ENCODE data around the gene PSMB3. TPM values are rescaled to one million over a fixed set of nuclear protein-coding genes. Genes with fewer than 3 reads are reported as not detected.
A peak's percentile ranks its signal among the peaks of the same experiment; 100 is the strongest.
"Not testable (repeated sequence)": the region's sequence is repeated elsewhere in the genome, so short reads cannot be mapped to it uniquely, and the experiment has no call there.

PSMB3 gene
- total RNA-seq, 1 donor from 2014 or later: 175 TPM

DNA sequence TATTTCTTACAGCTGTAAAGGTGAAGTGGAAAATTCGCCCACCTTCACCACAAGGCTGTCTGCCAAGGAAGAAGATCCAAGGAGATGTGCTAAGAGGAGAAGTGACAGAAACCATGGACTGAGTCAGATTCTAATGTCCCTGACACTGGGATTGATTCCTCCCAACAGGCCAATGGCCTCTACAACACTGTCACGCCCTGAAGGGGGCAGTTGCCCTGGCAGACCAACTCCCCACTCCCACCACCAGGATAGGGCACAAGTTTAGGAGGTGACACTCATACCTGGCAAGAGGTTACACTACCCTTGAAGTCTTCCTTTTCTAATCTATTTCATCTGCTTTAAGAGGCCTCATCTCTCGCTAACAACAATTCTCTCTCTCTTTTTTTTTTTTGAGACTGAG, 30.7 kb downstream of the PSMB3 start:
- Mint-ChIP-seq H3K4me1 (ENCODE audit: unreplicated experiment) (peaks cover 10% of the 10 kb centered on the region), H3K4me3 (ENCODE audit: unreplicated experiment) (no peak overlapping the region), H3K36me3 (ENCODE audit: low read depth, unreplicated experiment) (peaks cover 43% of the 10 kb centered on the region), H3K9me3 (ENCODE audit: unreplicated experiment) (no peaks in the 10 kb centered on the region), H3K27ac (ENCODE audit: unreplicated experiment) (no peak overlapping the region), H3K27me3 (ENCODE audit: unreplicated experiment) (peaks cover 4% of the 10 kb centered on the region)
- TF ChIP-seq, protein P1, sequence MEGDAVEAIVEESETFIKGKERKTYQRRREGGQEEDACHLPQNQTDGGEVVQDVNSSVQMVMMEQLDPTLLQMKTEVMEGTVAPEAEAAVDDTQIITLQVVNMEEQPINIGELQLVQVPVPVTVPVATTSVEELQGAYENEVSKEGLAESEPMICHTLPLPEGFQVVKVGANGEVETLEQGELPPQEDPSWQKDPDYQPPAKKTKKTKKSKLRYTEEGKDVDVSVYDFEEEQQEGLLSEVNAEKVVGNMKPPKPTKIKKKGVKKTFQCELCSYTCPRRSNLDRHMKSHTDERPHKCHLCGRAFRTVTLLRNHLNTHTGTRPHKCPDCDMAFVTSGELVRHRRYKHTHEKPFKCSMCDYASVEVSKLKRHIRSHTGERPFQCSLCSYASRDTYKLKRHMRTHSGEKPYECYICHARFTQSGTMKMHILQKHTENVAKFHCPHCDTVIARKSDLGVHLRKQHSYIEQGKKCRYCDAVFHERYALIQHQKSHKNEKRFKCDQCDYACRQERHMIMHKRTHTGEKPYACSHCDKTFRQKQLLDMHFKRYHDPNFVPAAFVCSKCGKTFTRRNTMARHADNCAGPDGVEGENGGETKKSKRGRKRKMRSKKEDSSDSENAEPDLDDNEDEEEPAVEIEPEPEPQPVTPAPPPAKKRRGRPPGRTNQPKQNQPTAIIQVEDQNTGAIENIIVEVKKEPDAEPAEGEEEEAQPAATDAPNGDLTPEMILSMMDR (IDR thresholded peaks at IDR 0.05; ENCODE audit: unreplicated experiment): no peak
- DNase-seq (ENCODE audit: low spot score): no peak

DNA sequence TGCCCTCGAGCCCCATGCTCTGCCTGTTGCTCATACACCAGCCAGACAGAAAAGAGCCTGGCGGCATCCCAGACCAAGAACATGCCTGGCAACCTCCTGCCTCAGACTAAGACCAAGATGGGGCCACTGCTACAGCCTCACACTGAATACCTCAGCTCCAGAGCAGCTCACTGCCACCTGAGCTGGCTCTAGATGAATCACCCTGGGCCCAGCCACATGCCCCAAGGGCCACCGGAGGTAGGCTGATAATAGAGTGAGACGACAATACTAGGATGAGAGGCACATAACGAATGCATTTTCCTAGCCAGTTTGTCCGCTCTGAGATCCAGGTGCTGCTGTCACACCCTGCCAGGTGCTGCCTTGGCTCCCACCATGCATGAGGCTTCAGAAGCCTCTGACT, 33.8 kb downstream of the PSMB3 start:
- TF ChIP-seq, protein P1 (IDR thresholded peaks at IDR 0.05; ENCODE audit: unreplicated experiment): no peak
- H3K4me1 Mint-ChIP-seq (ENCODE audit: unreplicated experiment): peaks cover 31% of the 10 kb centered on the region
- no peak overlapping the region for H3K27ac Mint-ChIP-seq (ENCODE audit: unreplicated experiment)
- no peak for DNase-seq (ENCODE audit: low spot score)
- no peaks in the 10 kb centered on the region for H3K27me3 Mint-ChIP-seq (ENCODE audit: unreplicated experiment)
- H3K9me3 Mint-ChIP-seq (ENCODE audit: unreplicated experiment): no peaks in the 10 kb centered on the region
- H3K36me3 Mint-ChIP-seq (ENCODE audit: low read depth, unreplicated experiment): peaks cover 15% of the 10 kb centered on the region
- H3K4me3 Mint-ChIP-seq (ENCODE audit: unreplicated experiment): no peak overlapping the region

DNA sequence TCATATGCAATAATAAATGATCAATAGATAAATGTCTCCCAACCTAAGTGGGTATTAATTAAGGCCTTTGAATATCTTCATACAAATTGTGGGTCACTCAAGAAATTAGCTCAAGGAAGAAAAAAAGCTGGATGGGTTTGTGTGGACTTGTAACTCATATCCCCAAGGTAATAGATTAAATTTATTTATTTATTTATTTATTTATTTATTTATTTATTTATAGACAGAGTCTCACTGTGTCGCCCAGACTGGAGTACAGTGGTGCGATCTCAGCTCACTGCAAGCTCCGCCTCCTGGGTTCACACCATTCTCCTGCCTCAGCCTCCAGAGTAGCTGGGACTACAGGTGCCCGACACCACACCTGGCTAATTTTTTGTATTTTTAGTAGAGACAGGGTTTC, 35.5 kb downstream of the PSMB3 start:
- H3K27ac Mint-ChIP-seq (ENCODE audit: unreplicated experiment); H3K4me3 Mint-ChIP-seq (ENCODE audit: unreplicated experiment); H3K9me3 Mint-ChIP-seq (ENCODE audit: unreplicated experiment); DNase-seq (ENCODE audit: low spot score); H3K27me3 Mint-ChIP-seq (ENCODE audit: unreplicated experiment): not testable (repeated sequence)
- H3K4me1 Mint-ChIP-seq (ENCODE audit: unreplicated experiment): peaks cover 34% of the 10 kb centered on the region
- H3K36me3 Mint-ChIP-seq (ENCODE audit: low read depth, unreplicated experiment): peaks cover 15% of the 10 kb centered on the region

DNA sequence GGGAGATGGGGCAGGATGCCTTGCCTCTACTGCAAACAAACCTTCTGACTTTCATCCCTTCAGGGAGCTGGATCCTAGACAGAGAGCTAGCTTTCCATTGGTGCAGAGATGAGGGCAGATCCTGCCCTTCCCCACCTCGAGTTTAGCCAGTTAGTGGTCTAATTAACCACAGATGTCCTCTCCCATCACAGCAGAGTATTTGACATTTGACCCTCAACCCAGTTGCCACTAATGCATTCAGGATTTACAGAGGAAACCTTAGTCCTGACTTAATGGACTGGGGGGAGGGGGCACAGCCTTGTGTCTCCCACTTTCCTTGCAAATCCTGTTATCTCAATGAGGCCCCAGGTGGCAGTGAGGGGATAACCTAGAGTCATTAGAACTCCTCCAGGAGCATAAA, 36.6 kb downstream of the PSMB3 start:
- Mint-ChIP-seq H3K4me3 (ENCODE audit: unreplicated experiment) (peak overlapping the region; percentile 47), H3K4me1 (ENCODE audit: unreplicated experiment) (peaks cover 34% of the 10 kb centered on the region), H3K27ac (ENCODE audit: unreplicated experiment) (peak overlapping the region; percentile 93), H3K27me3 (ENCODE audit: unreplicated experiment) (no peaks in the 10 kb centered on the region), H3K9me3 (ENCODE audit: unreplicated experiment) (no peaks in the 10 kb centered on the region), H3K36me3 (ENCODE audit: low read depth, unreplicated experiment) (peaks cover 15% of the 10 kb centered on the region)
- DNase-seq (ENCODE audit: low spot score): no peak
- TF ChIP-seq, protein P1 (IDR thresholded peaks at IDR 0.05; ENCODE audit: unreplicated experiment): no peak

DNA sequence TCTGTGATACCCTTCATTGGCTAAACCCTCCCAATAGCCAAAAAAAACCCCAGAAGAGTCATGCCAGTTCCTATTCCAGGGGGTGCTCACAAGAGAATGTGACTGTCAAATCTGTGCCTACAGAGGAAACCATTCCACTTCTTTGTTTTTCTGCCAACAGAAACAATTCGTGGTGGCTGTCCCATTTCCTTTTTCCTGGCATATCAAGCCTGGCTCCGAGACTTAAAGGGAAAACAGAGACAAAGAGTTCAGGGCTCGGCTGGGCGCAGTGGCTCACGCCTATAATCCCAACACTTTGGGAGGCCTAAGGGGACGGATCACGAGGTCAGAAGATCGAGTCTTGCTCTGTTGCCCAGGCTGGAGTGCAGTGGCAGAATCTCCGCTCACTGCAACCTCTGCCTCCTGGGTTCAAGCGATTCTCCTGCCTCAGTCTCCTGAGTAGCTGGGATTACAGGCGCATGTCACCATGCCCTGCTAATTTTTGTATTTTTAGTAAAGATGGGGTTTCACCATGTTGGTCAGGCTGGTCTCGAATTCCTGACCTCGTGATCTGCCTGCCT, 37.7 kb downstream of the PSMB3 start:
- H3K36me3 Mint-ChIP-seq (ENCODE audit: low read depth, unreplicated experiment); H3K27me3 Mint-ChIP-seq (ENCODE audit: unreplicated experiment); H3K9me3 Mint-ChIP-seq (ENCODE audit: unreplicated experiment): not testable (repeated sequence)
- DNase-seq (ENCODE audit: low spot score): peak; percentile 34
- peaks cover 30% of the 10 kb centered on the region for H3K4me1 Mint-ChIP-seq (ENCODE audit: unreplicated experiment)
- H3K27ac Mint-ChIP-seq (ENCODE audit: unreplicated experiment): peak overlapping the region; percentile 93
- H3K4me3 Mint-ChIP-seq (ENCODE audit: unreplicated experiment): peak overlapping the region; percentile 71

DNA sequence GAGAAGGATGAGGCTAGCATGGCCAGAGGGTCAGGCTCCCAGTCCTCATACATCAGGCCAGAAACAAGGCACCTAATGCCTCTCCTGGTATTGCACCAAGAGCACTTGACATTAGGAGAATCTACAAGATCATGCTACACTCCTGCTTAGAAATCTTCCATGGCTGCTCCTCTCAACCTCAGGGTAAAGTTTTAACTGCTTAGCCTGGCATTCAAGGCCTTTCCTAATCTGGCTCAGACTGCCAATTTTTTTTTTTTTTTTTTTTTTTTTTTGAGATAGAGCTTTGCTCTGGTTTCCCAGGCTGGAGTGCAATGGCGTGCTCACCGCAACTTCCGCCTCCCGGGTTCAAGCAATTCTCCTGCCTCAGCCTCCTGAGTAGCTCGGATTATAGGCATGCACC, 38.6 kb downstream of the PSMB3 start:
- H3K36me3 Mint-ChIP-seq (ENCODE audit: low read depth, unreplicated experiment): no peaks in the 10 kb centered on the region
- H3K27ac Mint-ChIP-seq (ENCODE audit: unreplicated experiment): peak overlapping the region; percentile 93
- no peaks in the 10 kb centered on the region for H3K9me3 Mint-ChIP-seq (ENCODE audit: unreplicated experiment)
- no peaks in the 10 kb centered on the region for H3K27me3 Mint-ChIP-seq (ENCODE audit: unreplicated experiment)
- no peak for DNase-seq (ENCODE audit: low spot score)
- H3K4me1 Mint-ChIP-seq (ENCODE audit: unreplicated experiment): peaks cover 26% of the 10 kb centered on the region
- no peak overlapping the region for H3K4me3 Mint-ChIP-seq (ENCODE audit: unreplicated experiment)
- TF ChIP-seq, protein P1 (IDR thresholded peaks at IDR 0.05; ENCODE audit: unreplicated experiment): no peak
